NB4 (cell line): ENCODE data around the gene ACTRT2.

Experiments
- DNase-seq: peaks from one replicate; pipeline ENCODE4 v3.0.0; 2010; ENCODE audit warnings: low read depth
- H3K4me3 ChIP-seq: one replicate; pipeline ENCODE4 v1.5.1; 2011; ENCODE audit warnings: mild to moderate bottlenecking, low read depth, low read length, moderate library complexity
- MYC ChIP-seq: IDR thresholded peaks from 2 replicates; pipeline ENCODE4 v1.6.1; 2011; ENCODE audit warnings: low read depth, low read length
- POLR2A ChIP-seq: IDR thresholded peaks from 2 replicates; pipeline ENCODE4 v1.6.1; 2011; ENCODE audit warnings: mild to moderate bottlenecking; ENCODE audit not compliant: insufficient read length; ENCODE audit errors: extremely low read depth
- TF ChIP-seq, protein P1 (sequence below): IDR thresholded peaks from one replicate; pipeline ENCODE4 v1.5.1; 2012; ENCODE audit warnings: low read depth, low read length
- TF ChIP-seq, protein P2 (sequence below): IDR thresholded peaks from 2 replicates; pipeline ENCODE4 v1.6.1; 2011; ENCODE audit warnings: low read depth, low read length

Gene ACTRT2

GRCh38 chr1:3064901-3065300 is 43.6 kb downstream of the ACTRT2 start:
- TF ChIP-seq MYC (no peak), POLR2A (no peak)
- TF ChIP-seq, protein P1, sequence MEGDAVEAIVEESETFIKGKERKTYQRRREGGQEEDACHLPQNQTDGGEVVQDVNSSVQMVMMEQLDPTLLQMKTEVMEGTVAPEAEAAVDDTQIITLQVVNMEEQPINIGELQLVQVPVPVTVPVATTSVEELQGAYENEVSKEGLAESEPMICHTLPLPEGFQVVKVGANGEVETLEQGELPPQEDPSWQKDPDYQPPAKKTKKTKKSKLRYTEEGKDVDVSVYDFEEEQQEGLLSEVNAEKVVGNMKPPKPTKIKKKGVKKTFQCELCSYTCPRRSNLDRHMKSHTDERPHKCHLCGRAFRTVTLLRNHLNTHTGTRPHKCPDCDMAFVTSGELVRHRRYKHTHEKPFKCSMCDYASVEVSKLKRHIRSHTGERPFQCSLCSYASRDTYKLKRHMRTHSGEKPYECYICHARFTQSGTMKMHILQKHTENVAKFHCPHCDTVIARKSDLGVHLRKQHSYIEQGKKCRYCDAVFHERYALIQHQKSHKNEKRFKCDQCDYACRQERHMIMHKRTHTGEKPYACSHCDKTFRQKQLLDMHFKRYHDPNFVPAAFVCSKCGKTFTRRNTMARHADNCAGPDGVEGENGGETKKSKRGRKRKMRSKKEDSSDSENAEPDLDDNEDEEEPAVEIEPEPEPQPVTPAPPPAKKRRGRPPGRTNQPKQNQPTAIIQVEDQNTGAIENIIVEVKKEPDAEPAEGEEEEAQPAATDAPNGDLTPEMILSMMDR = no peak
- TF ChIP-seq, protein P2, sequence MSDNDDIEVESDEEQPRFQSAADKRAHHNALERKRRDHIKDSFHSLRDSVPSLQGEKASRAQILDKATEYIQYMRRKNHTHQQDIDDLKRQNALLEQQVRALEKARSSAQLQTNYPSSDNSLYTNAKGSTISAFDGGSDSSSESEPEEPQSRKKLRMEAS = no peak
- no peak for DNase-seq
- H3K4me3 ChIP-seq = no peak overlapping the region

DNA sequence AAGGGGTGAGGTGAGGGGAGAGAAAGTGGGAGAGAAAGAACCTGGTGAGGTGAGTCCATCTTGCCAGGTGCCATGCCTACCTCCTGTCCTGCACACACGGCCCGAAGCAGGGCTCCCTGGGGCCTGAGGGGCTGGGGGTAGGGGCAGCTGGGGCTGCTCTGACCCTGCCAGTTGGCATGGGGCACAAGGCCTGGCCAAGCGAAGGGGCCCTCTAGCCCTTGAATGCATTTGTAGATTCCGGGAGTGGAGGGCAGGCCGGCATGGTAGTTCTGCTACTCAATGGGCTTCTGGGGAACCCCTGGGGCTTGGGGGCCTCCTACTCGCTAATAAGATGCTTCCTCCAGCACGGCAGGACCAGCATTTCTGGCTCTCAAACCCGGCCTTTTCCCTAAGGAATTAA is 44.1 kb downstream of the ACTRT2 start:
- TF ChIP-seq, protein P1 = no peak
- TF ChIP-seq MYC = no peak
- TF ChIP-seq, protein P2 = no peak
- TF ChIP-seq POLR2A = no peak
- DNase-seq = no peak
- H3K4me3 ChIP-seq = no peak overlapping the region

DNA sequence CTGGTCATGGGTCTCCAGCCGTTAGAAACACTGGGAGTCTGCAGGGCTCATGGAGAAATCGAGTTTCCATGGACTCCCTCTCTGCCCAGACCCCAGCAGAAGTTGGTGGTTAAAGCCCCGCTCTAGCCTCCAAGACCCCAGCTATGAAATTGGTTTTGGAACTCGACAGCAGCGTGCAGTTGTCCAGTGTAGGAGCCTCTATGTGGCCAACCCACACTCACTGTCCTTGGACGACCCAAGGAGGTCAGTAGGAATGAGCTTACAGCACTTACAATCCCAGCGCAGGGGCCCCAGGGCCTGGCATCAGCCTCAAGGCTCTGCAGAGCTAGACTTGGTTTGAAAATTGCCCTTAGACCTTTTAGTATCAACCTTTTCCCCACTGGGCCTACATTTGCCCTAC is 44.5 kb downstream of the ACTRT2 start:
- no peak for TF ChIP-seq MYC
- no peak for TF ChIP-seq POLR2A
- TF ChIP-seq, protein P1 = no peak
- TF ChIP-seq, protein P2 = no peak
- no peak for DNase-seq
- no peak overlapping the region for H3K4me3 ChIP-seq

DNA sequence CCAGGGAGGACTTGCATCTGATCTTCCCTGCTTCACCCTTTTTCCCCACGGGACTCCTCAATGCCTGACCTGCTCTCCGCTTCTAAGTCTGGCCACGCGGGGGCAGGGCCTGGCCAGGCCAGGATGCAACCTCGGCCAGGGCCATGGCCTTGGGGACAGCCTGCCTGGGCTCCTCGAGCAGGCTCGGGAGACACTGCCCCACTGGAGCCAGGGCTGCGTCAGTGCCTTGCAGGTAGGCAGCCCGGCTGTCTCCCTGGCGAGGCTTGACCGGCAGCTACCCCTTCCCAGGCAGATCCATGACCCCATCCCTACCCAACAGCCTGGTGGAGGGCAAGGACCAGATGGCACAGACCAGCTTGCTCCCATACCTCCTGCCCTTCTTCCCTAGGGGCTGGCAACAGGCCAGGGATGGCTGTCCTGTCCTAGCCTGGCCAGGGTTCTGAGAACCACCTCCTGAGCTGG is 45.0 kb downstream of the ACTRT2 start:
- no peak overlapping the region for H3K4me3 ChIP-seq
- DNase-seq = no peak
- TF ChIP-seq, protein P2 = no peak
- TF ChIP-seq MYC = no peak
- TF ChIP-seq POLR2A = no peak
- TF ChIP-seq, protein P1 = no peak

DNA sequence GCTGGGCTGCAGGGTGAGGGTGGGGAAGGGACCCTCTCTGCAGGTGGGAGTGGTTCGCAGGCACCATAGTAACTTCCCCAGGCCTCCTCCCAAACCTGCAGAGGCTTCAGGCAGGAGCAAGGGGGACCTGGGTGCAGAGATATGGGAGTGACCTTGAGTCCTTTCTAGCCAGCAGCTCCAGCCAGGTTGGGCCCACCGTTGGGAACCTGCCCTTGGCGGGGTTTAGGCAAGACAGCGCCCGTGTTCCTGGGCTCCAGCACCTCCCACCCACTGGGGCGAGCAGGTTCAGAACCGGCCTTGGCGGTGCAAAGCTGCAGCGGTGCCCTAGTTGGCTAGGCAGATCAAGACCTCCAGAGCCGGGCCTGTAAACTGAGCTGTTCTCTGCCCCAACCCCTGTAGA is 45.6 kb downstream of the ACTRT2 start:
- no peak for DNase-seq
- TF ChIP-seq, protein P1 = no peak
- TF ChIP-seq MYC (no peak), POLR2A (no peak)
- TF ChIP-seq, protein P2 = no peak
- no peak overlapping the region for H3K4me3 ChIP-seq

DNA sequence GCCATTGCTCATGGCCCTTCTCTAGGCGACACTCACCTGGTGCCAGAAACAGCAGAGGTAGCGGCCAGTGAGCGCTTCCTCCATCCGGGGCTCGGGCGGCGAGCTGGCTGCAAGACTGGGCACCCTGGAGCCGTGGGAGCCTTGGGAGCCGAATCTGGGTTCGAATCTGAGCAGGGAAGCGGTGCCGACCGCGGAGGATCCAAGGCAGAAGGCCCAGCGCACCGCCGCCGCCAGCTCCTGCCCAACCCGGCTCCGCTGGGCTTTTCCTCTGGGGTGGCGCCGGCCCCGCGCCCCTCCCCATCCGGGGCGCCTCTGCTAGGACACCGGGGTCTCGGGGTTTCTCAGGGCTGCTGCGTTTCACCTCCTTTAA is 46.0 kb downstream of the ACTRT2 start:
- no peak for TF ChIP-seq POLR2A
- TF ChIP-seq, protein P2 = no peak
- TF ChIP-seq, protein P1 = no peak
- no peak for TF ChIP-seq MYC
- DNase-seq = no peak
- no peak overlapping the region for H3K4me3 ChIP-seq
